Fibroblast of the conjunctiva (primary cell): ENCODE data around the gene CD81.
"Not testable (repeated sequence)": the region's sequence is repeated elsewhere in the genome, so short reads cannot be mapped to it uniquely, and the experiment has no call there.

Experiments used
- DNase-seq: peaks from one replicate; pipeline ENCODE4 v3.0.0-alpha.2; 2010; ENCODE audit warnings: low read depth

CD81 gene

GRCh38 chr11:2376751-2377451, at the start of gene CD81:
CD81 (plus strand) TSS chr11:2377310; CDS start chr11:2377550, 240 bp downstream.
- DNase-seq = no peak

GRCh38 chr11:2328021-2328420, 49.1 kb upstream of the CD81 start:
- DNase-seq = no peak

GRCh38 chr11:2328656-2329354, 48.3 kb upstream of the CD81 start:
- DNase-seq = no peak

GRCh38 chr11:2329551-2329950, 47.6 kb upstream of the CD81 start:
- no peak for DNase-seq

- DNase-seq = no peak
These were observed 46.4 kb upstream of the CD81 start for GRCh38 chr11:2330696-2331095.

- DNase-seq = no peak
These were observed 45.7 kb upstream of the CD81 start for GRCh38 chr11:2331404-2331803.

- DNase-seq = not testable (repeated sequence)
These were observed 44.5 kb upstream of the CD81 start for GRCh38 chr11:2332569-2332968.

GRCh38 chr11:2333486-2334205, 43.5 kb upstream of the CD81 start:
- DNase-seq = not testable (repeated sequence)

- DNase-seq = not testable (repeated sequence)
These were observed 41.8 kb upstream of the CD81 start for GRCh38 chr11:2335286-2335685.

- DNase-seq = not testable (repeated sequence)
These were observed 38.4 kb upstream of the CD81 start for GRCh38 chr11:2338760-2339159.

GRCh38 chr11:2342557-2342956, 34.6 kb upstream of the CD81 start:
- DNase-seq = no peak

- DNase-seq = no peak
These were observed 34.1 kb upstream of the CD81 start for GRCh38 chr11:2342981-2343380.

GRCh38 chr11:2343502-2343901, 33.6 kb upstream of the CD81 start:
- DNase-seq = no peak

- DNase-seq = no peak
These were observed 32.1 kb upstream of the CD81 start for GRCh38 chr11:2345050-2345449.

GRCh38 chr11:2346014-2346413, 31.1 kb upstream of the CD81 start:
- DNase-seq = no peak

- DNase-seq = no peak
These were observed 30.4 kb upstream of the CD81 start for GRCh38 chr11:2346586-2347307.

- no peak for DNase-seq
These were observed 29.7 kb upstream of the CD81 start for GRCh38 chr11:2347308-2347830.

GRCh38 chr11:2348986-2349385, 28.1 kb upstream of the CD81 start:
- DNase-seq = peak; percentile 18

- DNase-seq = no peak
These were observed 25.4 kb upstream of the CD81 start for GRCh38 chr11:2351701-2352100.

GRCh38 chr11:2352420-2352819, 24.7 kb upstream of the CD81 start:
- DNase-seq = no peak

- no peak for DNase-seq
These were observed 22.0 kb upstream of the CD81 start for GRCh38 chr11:2355000-2355644.

- DNase-seq = no peak
These were observed 19.9 kb upstream of the CD81 start for GRCh38 chr11:2357246-2357645.
